ENCODE data around the gene PROZ. TPM values are rescaled to one million over a fixed set of nuclear protein-coding genes. Genes with fewer than 3 reads are reported as not detected.

Gene PROZ
- total RNA-seq, 2 experiments from 2014 or later, result not detected

GRCh38 chr13:113209336-113209758 is 50.9 kb downstream of the PROZ start, which contains the start of gene CUL4A:
Gene CUL4A, plus strand, starts transcription at chr13:113209613. Its CDS starts 15 bp downstream, at chr13:113209628.
- DNase-seq, result peak; percentile 77
- no peak for TF ChIP-seq CTCF (IDR thresholded peaks at IDR 0.05)
- intact Hi-C loops (cut with micrococcal nuclease), result no loop called here
- Mint-ChIP-seq H3K4me3 (peak within 1 kb of the TSS; percentile 83), H3K9me3 (no peaks in the 10 kb centered on the region), H3K36me3 (ENCODE audit: low read depth) (peaks cover 45% of the 10 kb centered on the region), H3K27ac (peak within 1 kb of the TSS; percentile 86), H3K4me1 (ENCODE audit: low read depth) (peaks cover 51% of the 10 kb centered on the region), H3K27me3 (no peaks in the 10 kb centered on the region)
- ChIA-PET CTCF (no interaction called here), POLR2A (interaction anchor here (0.7 to 2.8 kb wide), 14 partner anchors 14 to 375 kb away, joined by 3 to 16 read pairs (median 4); partner anchors contain the start of gene LAMP1)
- ATAC-seq, result peak; percentile 51

GRCh38 chr13:113209759-113210421 is 51.4 kb downstream of the PROZ start:
- no peak for TF ChIP-seq CTCF (IDR thresholded peaks at IDR 0.05)

GRCh38 chr13:113210833-113211232 is 52.4 kb downstream of the PROZ start:
- no peaks in the 10 kb centered on the region for H3K9me3 Mint-ChIP-seq
- ChIA-PET CTCF (no interaction called here), POLR2A (interaction anchor here (1.8 to 1.9 kb wide), 2 partner anchors 17 to 65 kb away, joined by 5 to 6 read pairs; no protein-coding TSS in a partner anchor)
- no peak for ATAC-seq
- no peak for TF ChIP-seq CTCF (IDR thresholded peaks at IDR 0.05)
- H3K4me3 Mint-ChIP-seq, result peak overlapping the region; percentile 82
- peaks cover 36% of the 10 kb centered on the region for H3K4me1 Mint-ChIP-seq (ENCODE audit: low read depth)
- intact Hi-C loops (cut with micrococcal nuclease), result no loop called here
- H3K36me3 Mint-ChIP-seq (ENCODE audit: low read depth), result peaks cover 36% of the 10 kb centered on the region
- H3K27ac Mint-ChIP-seq, result peak overlapping the region; percentile 40
- DNase-seq, result no peak
- no peaks in the 10 kb centered on the region for H3K27me3 Mint-ChIP-seq

More at GRCh38 chr13:113209759-113210421, 51.4 kb downstream of the PROZ start:
- Mint-ChIP-seq H3K4me1 (ENCODE audit: low read depth) (peaks cover 46% of the 10 kb centered on the region), H3K36me3 (ENCODE audit: low read depth) (peaks cover 44% of the 10 kb centered on the region), H3K27ac (peak overlapping the region; percentile 86), H3K27me3 (no peaks in the 10 kb centered on the region), H3K4me3 (peak overlapping the region; percentile 82), H3K9me3 (no peaks in the 10 kb centered on the region)
- intact Hi-C loops (cut with micrococcal nuclease), result no loop called here
- DNase-seq, result peak; percentile 75
- POLR2A ChIA-PET, result interaction anchor here (0.7 to 2.8 kb wide), 13 partner anchors 9 to 374 kb away, joined by 3 to 16 read pairs (median 4); partner anchors contain the start of gene LAMP1
- peak; percentile 35 for ATAC-seq
- CTCF ChIA-PET, result no interaction called here

GRCh38 chr13:113211774-113212173 is 53.3 kb downstream of the PROZ start:
- ATAC-seq, result no peak
- H3K9me3 Mint-ChIP-seq, result no peaks in the 10 kb centered on the region
- peaks cover 27% of the 10 kb centered on the region for H3K4me1 Mint-ChIP-seq (ENCODE audit: low read depth)
- peak; percentile 50 for DNase-seq
- intact Hi-C loops (cut with micrococcal nuclease), result no loop called here
- H3K27me3 Mint-ChIP-seq, result no peaks in the 10 kb centered on the region
- H3K27ac Mint-ChIP-seq, result no peak overlapping the region
- H3K36me3 Mint-ChIP-seq (ENCODE audit: low read depth), result peaks cover 28% of the 10 kb centered on the region
- TF ChIP-seq CTCF (IDR thresholded peaks at IDR 0.05), result no peak
- peak overlapping the region; percentile 82 for H3K4me3 Mint-ChIP-seq
- ChIA-PET POLR2A (no interaction called here), CTCF (interaction anchor here (0.6 kb wide), 1 partner anchor 24 kb away, joined by 3 read pairs; no protein-coding TSS in a partner anchor)

Measured in activated CD8-positive, alpha-beta T cell treated with anti-CD3 and anti-CD28 coated beads for 36 hours (primary cell).